ENCODE results near the gene EXOG.
"Not testable (repeated sequence)": the region's sequence is repeated elsewhere in the genome, so short reads cannot be mapped to it uniquely, and the experiment has no call there.

Gene EXOG

GRCh38 chr3:38564631-38565338 lies 68.6 kb downstream of the EXOG start:
- no peak for DNase-seq (ENCODE audit: low spot score)

- DNase-seq (ENCODE audit: low spot score): no peak
These were observed 69.4 kb downstream of the EXOG start for GRCh38 chr3:38565339-38566214.

DNA sequence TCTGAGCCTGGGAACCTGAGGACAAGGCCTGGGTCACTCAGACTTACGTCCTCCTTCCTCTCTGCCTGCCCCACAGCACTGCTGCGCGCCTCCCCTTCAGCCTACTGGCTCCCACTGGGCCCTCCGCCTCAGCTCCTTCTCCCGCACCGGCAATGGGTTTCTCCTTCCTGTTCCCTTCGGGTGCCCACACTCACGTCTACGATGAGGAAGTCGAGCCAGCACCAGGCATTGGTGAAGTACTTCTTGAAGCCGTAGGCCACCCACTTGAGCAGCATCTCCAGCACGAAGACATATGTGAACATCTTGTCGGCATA lies 70.0 kb downstream of the EXOG start:
- no peak for DNase-seq (ENCODE audit: low spot score)

- not testable (repeated sequence) for DNase-seq (ENCODE audit: low spot score)
These were observed 70.7 kb downstream of the EXOG start for GRCh38 chr3:38566794-38567193.

GRCh38 chr3:38567498-38567897 lies 71.4 kb downstream of the EXOG start:
- no peak for DNase-seq (ENCODE audit: low spot score)

GRCh38 chr3:38573111-38573510 lies 77.0 kb downstream of the EXOG start:
- no peak for DNase-seq (ENCODE audit: low spot score)

- no peak for DNase-seq (ENCODE audit: low spot score)
These were observed 77.4 kb downstream of the EXOG start for GRCh38 chr3:38573556-38573955.

- DNase-seq (ENCODE audit: low spot score): no peak
These were observed 78.5 kb downstream of the EXOG start for GRCh38 chr3:38574411-38575278.

DNA sequence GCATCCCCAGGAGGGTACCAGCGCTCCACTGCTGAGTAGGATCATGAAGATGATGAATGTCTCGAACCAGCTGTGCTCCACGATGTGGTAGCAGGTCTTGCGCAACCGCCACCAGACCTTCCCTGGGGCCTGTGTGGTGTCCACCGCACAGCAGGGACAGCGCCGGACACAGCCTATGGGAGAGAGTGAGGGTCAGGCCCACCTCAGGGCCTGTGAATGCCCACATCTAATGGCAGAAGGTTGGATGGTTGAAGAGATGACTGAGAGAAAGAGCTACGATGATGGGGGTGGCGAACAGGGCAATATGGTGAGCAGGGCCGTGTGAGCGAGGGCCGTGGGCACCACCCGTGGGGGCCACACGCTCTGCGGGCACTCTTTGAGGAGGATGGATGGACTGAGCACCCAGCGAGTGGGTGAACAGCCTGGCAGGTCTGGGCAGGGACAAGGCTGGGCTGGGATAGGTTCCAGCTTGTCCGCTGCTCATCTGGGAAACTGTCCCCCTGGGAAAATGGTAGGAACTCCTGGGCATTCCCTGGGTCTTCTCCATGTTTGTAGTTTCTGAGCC lies 79.2 kb downstream of the EXOG start:
- no peak for DNase-seq (ENCODE audit: low spot score)

Measured in AG08395 (cell line).